Neural progenitor cell (in vitro differentiated cells): ENCODE results near the gene PSMC1.

Experiments
- CTCF ChIP-seq: fragments of 200-600 bp; sonication (generic); IDR thresholded peaks from 2 replicates; pipeline ENCODE4 v1.5.1; 2017; ENCODE audit warnings: antibody characterized with exemption, mild to moderate bottlenecking
- EZH2 ChIP-seq: fragments of 200-600 bp; sonication (generic); IDR thresholded peaks from 2 replicates; pipeline ENCODE4 v1.6.1; 2017; ENCODE audit warnings: antibody characterized with exemption, mild to moderate bottlenecking, moderate library complexity

GRCh38 chr14:90296641-90297040, 40.3 kb downstream of the PSMC1 start:
- TF ChIP-seq EZH2 (no peak), CTCF (no peak)
